NCI-H2196 treated with DMSO at 0.1 percent for 48 hours (cell line): ENCODE results near the gene PRSS21.

ENCODE experiments used
- DNase-seq: peaks from one replicate; lab custom pipeline; 2025; ENCODE audit not compliant: unreplicated experiment; lab: John Stamatoyannopoulos, UW

Gene PRSS21

DNA sequence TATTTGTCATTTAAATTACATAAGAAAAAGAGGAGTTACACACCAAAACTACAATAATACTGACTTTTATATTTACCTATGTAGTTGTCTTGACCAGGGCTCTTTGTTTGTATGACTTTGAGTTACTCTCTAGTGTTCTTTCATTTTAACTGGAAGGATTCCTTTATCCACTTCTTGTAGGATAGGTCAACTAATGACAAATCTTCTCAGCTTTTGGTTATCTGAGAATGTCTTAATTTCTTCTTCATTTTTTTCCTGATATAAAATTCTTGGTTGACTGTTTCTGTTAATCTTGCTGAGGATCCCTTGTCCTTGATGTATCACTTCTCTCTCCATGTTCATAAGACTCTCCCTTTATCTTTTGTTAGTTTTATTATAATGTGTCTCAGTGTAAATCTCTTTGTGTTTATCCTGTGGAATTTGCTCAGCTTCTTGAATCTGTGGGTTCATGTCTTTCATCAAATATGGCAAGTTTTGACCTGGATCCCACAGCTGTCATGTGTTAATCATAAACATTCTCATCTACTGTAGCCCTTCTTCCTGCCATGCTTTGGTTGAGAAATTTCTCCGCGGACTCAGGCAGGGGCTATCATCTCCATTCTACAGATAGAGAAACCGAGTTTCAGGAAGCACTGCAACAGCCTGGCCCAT is 13.4 kb upstream of the PRSS21 start:
- DNase-seq: no peak

DNA sequence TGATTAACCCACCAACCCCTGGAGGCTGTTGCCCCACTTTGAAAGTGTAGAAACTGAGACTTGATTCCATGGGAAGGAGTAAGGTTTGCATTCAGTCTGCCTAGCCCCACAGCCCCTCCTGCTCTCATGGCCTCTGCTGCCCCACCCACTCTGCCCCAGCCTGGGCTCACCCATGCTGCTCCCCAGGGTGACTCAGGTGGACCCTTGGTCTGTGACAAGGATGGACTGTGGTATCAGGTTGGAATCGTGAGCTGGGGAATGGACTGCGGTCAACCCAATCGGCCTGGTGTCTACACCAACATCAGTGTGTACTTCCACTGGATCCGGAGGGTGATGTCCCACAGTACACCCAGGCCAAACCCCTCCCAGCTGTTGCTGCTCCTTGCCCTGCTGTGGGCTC is 12.3 kb upstream of the PRSS21 start:
- no peak for DNase-seq

DNA sequence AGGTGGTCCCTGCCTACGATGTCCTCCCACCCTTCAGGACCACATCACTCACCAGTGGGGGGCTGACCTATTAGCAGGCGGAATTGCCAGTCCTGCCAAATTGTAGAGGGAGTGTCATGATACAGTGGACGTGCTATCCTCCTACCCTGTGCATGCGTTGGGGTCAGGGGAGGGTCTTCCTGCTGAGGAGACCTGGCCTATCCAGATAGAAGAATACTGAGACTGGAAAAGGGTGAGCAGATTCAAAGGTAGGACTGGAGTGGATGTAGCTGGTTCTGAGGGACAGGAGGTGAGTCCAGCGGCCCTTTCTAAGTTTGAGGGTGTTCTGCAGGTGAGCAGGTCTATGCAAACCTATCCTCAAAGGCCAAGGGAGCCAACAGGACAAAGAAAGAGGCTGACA is 10.8 kb upstream of the PRSS21 start:
- no peak for DNase-seq

DNA sequence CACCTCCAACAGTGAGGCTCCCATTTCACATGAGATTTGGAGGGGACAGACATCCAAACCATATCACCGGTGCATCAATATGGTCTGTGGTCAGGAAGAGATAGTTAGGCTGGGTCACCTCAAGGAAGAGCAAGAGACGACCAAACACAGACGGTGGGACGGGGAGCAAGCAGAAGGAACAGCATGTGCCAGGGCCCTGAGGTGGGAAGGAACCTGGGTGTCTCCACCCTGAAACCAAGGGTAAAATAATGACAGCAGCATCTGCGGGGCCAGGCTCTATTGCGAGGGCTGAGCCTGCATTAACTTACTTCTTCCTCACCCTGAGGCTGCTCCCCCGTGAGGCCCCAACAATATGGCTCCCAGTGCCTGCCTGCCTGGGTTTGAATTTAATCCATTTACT is 8.9 kb upstream of the PRSS21 start:
- DNase-seq: no peak

DNA sequence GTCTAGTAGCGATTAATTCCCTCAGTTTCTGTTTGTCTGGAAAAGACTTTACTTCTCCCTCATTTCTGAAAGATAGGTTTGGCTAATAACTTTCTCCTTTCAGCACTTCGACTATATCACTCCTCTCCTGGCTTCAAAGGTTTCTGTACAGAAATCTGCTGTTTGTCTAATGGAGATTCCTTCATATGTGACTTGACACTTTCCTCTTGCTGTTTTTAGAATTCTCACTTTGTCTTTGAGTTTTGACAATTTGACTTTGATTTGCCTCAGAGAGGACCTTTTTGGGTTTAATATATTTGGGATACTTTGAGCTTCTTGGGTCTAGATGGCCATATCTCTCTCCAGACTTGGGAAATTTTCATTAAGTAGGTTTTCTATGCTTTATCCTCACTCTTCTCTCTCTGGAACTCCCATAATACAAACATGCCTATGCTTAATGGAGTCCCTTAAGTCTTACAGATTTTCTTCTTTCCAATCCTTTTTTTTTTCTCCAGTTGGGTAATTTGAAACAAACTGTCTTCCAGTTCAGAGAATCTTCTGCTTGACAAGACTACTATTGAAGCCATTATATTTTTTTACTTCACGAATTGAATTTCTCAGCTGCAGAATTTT is 7.8 kb upstream of the PRSS21 start:
- DNase-seq: no peak

DNA sequence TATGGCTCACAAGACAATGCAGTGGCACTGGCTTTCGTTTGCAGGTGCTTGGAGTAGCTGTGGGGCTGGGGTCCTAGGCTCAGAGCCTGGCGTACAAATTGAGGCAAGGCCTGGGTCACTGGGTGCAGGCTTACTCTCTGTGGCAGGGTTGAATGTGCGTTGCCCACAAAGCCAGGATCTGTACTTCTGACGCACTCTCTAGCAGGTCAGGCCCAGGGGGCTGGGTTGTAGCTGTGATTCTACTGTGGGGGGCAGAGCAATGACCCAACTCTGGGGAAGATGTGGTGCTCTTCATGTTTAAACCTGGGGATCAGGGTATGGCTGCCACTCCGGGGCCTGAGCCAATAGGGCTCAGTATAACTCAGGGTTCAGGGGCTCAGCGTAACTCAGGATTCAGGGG is 6.4 kb upstream of the PRSS21 start:
- no peak for DNase-seq

DNA sequence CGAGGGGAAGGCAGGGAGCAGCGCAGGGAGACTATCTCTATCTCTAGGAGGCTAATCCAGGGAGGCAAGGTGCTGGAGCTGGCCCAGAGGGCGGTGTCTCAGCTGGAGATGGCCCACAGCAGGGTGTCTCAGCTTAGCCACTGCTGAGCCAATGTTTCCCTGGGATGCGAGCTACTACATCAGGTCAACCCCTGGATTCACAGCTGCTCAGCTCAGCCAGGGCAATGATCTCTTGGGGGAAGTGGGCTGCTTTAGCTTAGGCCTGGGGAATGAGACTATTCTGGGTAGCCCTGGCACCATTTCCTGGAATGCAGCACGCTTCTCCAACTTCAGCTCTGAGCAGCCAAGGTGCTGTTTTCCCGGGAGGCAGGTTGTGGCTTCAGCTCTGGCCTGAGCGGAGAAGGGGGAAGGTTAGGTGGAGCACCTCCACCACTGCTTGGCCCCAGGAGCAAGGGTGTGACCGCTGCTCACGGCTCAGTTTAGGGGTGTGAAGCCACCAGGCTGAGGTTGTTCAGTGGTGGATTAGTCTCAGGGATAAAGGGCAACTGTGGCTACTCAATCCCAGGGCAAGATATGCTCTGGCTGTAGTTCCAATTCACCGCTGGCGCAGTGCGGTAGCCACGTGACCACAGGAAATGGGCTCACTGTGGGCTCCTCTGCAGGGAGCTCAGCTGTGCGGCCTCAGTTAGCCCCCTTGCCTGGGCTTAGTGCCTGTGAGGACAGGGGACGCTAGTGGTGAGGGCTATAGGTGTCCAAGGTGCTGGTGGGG is 5.2 kb upstream of the PRSS21 start:
- no peak for DNase-seq

DNA sequence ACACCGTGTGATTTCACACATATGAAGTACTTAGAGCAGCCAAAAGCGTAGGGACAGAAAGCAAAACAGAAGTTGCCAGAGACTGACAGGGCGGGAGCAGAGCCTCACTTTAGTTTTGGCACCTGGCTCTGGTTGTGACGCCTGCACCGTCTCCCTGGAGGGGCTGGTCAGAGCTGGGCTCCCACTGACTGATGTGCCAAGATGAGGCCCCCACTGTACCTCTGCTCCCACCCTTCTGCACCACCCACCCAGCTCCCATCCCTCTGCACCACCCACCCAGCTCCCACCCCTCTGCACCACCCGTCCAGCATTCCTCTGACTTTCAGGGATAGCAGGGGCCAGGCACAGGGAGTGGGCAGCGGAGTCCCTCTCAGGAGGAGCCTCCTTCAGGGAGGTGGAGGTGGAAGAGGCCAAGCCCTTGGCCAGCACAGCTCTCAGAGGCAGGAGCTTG is 3.2 kb upstream of the PRSS21 start:
- DNase-seq: no peak

DNA sequence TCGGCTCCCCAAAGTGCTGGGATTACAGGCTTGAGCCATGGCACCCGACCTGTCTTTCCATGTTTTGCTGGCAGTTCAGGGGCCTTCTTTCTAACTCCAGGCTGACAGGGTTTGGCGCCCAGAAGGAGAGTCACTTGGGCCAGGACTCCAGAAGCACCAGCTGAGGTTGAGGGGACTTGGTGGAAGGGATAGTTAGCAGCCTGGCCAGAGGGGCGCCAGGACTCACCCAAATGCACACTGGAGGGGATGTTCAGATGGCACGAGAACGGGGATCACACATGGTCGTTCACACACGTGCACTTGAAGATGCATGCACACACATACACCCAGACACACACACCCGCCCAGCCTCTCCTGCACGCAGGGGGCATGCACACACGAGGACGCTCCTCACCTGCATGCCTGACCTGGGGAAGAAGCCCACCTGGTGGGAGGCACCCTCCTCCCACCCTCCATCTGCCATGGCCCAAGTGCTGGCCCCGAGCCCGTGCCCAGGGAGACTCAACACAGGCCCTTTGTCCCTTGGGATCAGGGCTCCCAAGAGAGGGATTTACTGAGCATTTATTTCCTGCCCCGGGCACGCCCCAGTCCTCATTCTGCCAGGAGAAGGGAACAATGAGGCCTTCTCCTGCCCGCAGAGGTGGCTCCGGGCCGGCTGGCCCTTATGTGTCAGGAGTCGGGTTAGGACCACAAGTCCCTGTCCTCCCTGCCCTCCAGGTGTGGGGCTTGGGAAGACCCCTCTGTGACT is 2.3 kb upstream of the PRSS21 start:
- DNase-seq: no peak

DNA sequence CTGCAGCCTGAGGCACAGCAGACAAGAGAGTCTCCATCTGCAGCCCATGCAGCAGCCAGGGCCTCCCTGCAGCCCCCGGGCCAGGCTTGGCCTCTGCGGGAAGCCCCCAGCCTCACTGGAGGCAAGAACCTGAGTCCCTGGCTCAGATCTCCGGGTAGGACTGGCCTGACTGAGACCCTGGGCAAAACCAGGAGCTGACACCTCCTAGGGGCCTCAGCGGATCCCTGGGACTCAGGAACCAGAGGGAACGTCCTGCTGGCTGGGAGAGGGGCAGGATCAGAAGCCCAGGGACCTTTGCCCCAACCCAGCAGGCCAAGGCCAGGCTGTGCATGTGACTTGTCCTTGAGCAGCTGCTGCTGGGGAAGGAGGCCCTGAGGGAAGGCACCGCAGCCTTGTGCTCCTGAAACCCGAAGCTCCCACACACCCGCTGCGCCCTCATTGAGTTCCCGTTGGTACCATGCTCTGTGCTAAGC is 1.7 kb upstream of the PRSS21 start:
- no peak for DNase-seq

DNA sequence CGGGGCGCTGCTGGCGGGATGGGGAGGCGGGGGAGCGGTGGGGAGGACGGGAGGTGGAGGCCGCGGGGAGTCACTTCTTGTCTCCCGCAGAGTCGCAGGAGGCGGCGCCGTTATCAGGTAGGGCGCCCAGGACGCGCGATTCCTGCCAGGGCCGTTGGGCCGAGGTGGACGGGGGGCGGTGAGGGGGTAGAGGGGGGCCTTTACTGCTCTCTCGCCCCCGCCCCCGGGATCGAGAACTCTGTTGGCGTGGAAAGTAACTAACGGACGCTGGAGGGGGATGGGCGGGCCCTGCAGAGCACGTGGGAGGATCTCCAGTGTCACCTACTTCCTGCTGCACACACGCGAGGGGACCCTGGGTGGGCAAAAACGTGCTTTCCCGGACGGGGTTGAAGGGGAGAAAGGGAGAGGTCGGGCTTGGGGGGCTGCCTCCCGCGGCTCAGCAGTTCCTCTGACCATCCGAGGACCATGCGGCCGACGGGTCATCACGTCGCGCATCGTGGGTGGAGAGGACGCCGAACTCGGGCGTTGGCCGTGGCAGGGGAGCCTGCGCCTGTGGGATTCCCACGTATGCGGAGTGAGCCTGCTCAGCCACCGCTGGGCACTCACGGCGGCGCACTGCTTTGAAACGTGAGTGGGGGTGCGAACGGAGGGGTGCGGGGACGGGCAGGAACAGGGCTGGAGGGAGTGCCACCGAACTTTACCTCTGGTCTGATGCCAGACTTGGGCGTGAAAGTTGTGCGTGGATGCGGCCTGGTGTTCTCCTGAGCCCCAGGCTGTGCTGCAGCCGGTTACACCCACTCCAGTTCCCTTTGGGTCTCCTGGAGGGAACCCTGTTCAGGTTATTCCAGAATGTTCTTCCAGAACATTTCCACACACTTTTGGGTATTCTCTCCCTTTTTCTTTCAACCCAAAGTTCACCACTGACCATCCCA is 569 bp downstream of the PRSS21 start:
- DNase-seq: no peak

DNA sequence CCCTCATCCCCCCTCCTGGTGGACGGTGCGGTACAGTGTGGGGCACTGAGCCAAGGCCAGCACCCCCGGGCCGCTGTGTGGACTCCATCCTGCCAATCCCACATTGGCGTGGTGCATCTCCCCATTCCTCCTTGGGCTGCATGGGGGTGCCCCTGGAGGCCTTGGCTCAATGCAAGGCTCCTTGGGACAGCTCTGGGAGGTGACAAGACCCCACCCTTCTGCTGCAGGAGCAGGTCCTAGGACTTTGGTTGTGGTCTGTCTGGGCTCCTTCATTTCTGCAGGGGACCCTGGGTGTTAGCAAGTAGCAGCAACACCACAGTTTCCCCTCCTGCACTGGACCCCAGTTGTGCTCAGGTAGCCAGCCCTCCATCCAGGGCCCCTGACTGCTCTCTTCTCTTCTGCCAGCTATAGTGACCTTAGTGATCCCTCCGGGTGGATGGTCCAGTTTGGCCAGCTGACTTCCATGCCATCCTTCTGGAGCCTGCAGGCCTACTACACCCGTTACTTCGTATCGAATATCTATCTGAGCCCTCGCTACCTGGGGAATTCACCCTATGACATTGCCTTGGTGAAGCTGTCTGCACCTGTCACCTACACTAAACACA is 1.3 kb downstream of the PRSS21 start:
- no peak for DNase-seq

DNA sequence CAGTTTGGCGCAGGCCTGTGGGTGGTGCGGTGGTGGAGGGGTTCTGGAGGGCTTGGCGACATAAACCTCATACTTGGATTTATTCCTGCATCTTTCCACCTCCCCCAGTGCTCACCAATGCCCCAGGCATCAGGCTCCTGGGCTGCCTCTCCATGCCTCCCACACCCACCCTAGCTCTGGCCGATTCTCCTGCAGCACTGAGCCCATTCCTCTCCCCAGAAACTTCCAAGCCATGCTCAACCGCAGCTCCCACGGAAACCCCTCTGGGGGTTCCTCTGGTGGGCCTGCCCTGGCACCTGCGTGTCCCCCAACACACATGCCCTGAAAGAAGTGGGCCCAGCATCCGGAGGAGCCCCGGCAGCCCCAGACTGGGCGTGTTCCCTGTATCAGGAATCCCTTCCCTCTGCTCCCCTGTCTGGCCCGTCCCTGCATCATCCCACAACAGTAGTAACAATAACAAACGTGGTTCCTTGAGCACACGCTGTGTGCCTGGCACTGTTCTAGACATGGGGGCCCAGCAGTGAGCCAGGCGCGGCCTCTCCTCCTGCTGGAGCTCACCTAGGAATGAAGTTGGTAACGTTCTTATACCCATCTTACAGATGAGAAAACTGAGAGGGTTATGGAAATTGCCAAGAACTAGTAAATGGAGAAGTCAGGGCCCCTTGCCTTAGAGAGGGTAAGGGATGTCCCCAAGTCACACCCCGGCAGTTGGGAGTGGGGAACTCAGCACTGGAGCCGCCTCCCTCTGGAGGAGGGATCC is 2.3 kb downstream of the PRSS21 start:
- no peak for DNase-seq

DNA sequence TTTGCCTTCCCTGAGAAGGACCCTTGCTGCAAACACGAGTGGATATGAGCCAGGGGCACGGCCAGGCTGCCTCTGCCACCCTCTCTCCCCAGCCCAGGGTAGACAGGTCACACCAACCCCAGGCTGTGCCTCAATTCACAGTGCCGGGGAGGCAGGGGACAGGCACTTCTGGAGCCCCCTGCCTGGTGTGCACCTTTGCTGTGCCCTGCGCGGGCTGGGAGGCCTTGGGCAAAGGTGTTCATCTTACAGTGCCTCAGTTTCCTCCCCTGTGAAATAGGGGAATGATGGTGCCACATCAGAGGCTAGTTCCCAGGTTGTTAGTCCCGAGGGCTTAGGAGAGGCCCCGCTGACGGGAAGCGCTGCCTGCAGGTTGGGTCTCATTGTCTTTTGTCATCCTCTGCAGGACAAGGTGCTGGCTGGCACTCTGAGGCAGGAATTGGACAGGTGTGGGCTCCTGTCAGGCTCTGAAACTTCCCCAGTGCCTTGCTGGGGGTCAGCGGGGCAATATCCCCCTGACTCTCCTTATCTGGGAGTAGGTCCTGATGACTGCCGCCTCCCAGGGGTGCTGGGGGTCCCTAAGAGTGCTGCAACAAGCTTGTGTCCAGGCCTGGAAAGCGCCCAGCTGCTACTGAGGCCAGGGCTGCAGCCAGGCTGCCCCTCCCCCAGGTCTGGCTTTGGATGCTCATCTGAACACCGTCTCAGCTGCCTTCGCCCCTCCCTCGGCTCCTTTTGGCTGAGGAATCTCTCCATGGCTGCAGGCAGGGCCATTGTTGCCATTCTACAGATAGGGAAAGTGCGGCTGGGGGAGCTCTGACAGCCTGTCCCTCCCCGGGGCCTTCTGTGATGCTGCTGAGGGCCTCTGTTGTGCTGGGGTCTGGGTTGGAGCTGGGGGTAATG is 3.1 kb downstream of the PRSS21 start:
- DNase-seq: no peak

DNA sequence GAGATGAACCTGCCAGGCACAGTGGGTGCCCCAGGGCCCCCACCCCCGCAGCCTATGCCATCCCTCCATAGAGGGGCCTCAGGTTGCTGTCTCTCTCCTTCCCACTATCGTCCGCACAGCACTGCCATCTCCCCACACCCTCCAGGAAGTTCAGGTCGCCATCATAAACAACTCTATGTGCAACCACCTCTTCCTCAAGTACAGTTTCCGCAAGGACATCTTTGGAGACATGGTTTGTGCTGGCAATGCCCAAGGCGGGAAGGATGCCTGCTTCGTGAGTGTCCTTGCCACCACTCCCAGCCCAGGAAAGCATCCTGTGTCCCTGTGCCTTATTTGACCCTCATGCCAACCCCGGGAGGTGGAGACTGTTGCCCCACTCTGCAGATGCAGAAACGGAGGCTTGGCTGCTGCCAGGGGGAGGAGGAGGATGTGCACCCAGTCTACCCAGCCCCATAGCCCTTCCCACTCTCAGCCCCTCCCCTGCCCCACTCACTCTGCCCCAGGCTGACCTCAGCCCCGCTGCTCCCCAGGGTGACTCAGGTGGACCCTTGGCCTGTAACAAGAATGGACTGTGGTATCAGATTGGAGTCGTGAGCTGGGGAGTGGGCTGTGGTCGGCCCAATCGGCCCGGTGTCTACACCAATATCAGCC is 3.9 kb downstream of the PRSS21 start:
- no peak for DNase-seq

DNA sequence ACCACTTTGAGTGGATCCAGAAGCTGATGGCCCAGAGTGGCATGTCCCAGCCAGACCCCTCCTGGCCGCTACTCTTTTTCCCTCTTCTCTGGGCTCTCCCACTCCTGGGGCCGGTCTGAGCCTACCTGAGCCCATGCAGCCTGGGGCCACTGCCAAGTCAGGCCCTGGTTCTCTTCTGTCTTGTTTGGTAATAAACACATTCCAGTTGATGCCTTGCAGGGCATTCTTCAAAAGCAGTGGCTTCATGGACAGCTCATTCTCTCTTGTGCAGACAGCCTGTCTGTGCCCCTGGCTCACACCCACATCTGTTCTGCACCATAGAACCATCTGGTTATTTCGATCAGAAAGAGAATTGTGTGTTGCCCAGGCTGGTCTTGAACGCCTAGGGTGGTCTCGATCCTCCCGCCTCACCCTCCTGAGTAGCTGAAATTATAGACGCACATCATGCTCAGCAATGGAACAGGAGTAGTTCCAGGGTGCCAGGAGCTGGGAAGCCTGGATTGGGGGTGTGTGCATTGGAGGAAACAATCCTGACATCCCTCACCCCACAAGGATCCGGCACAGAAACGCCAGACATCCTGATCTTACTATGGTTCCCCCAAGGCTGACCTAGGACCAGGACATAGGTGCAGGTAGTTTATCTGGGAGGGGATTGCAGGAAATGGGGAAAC is 4.6 kb downstream of the PRSS21 start:
- DNase-seq: no peak

DNA sequence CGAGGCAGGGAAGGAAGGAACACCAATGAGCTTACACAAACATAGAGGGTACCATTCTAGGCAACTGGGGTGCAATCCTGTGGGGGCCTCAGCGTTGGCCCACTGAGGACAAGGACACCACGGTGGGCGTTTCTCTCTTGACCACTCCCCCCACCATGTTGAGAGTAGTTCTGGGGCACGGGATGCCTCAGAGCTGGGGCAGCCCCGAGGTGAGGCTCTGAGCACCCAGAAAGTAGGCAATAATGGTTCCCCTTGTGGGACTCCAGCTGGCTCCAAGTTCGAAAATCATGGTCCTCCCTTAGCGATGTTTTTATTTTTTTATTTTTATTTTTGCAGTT is 5.1 kb downstream of the PRSS21 start:
- DNase-seq: no peak
